Calu3 (cell line): Measurements from ENCODE around the gene CYB5D1. TPM values are rescaled to one million over a fixed set of nuclear protein-coding genes. Genes with fewer than 3 reads are reported as not detected.

ENCODE experiments used
- BruUV-seq: library from RNA; stranded (reverse); fragments of 400-500 nt; replicated peaks from 2 replicates; lab custom pipeline; 2021; lab: Mats Ljungman, UMichigan
- CTCF ChIA-PET: fragments of 300-600 bp; sonication (Branson Sonifier 250); formaldehyde crosslinking; loops from one replicate; lab custom pipeline; 2022; ENCODE audit warnings: antibody characterized with exemption; lab: Charles Lee
- DNase-seq: peaks from one replicate; pipeline ENCODE4 v3.0.0; 2022
- H3K27ac Mint-ChIP-seq: one replicate; pipeline ENCODE4 v1.8.0; 2022; ENCODE audit warnings: mixed read lengths; ENCODE audit not compliant: unreplicated experiment
- H3K27me3 Mint-ChIP-seq: one replicate; pipeline ENCODE4 v1.8.0; 2022; ENCODE audit warnings: mixed read lengths; ENCODE audit not compliant: unreplicated experiment
- H3K36me3 Mint-ChIP-seq: one replicate; pipeline ENCODE4 v1.8.0; 2022; ENCODE audit warnings: mild to moderate bottlenecking, moderate library complexity, mixed read lengths; ENCODE audit not compliant: insufficient read depth, unreplicated experiment
- H3K4me1 Mint-ChIP-seq: one replicate; pipeline ENCODE4 v1.8.0; 2022; ENCODE audit warnings: mild to moderate bottlenecking, low read depth, mixed read lengths; ENCODE audit not compliant: unreplicated experiment
- H3K4me3 Mint-ChIP-seq: one replicate; pipeline ENCODE4 v1.8.0; 2022; ENCODE audit warnings: mild to moderate bottlenecking, low read depth, moderate library complexity, mixed read lengths; ENCODE audit not compliant: unreplicated experiment
- H3K9me3 Mint-ChIP-seq: one replicate; pipeline ENCODE4 v1.8.0; 2022; ENCODE audit warnings: low read depth, mixed read lengths; ENCODE audit not compliant: unreplicated experiment
- intact Hi-C: fragments of 100-400 bp; cut with micrococcal nuclease; formaldehyde crosslinking; loops from one replicate; pipeline ENCODE4 v1.10.0; 2022; ENCODE audit not compliant: unreplicated experiment
- total RNA-seq: library from RNA; stranded (reverse); gene quantifications from 2 replicates; pipeline ENCODE4 v1.2.3, GENCODE V29; 2022
- TF ChIP-seq, protein P1 (sequence below): fragments of 200-600 bp; IDR thresholded peaks from one replicate; pipeline ENCODE4 v1.8.0; 2022; ENCODE audit warnings: antibody characterized with exemption; ENCODE audit not compliant: unreplicated experiment

The CYB5D1 gene
- total RNA-seq, 1 experiment from 2014 or later, result 8.0 TPM

GRCh38 chr17:7910281-7910680 is 52.5 kb downstream of the CYB5D1 start:
- CTCF ChIA-PET, result interaction anchor here (0.6 kb wide), 1 partner anchor 76 kb away, joined by 3 read pairs; the partner anchor contains the start of gene KDM6B

GRCh38 chr17:7910711-7911110 is 52.9 kb downstream of the CYB5D1 start:
- no peaks in the 10 kb centered on the region for H3K9me3 Mint-ChIP-seq
- intact Hi-C loops, result loop anchor here (10.0 kb wide), 1 partner anchor 134 kb away; no protein-coding TSS in a partner anchor
- CTCF ChIA-PET, result interaction anchor here (0.6 kb wide), 1 partner anchor 76 kb away, joined by 3 read pairs; the partner anchor contains the start of gene KDM6B

More at GRCh38 chr17:7910281-7910680, 52.5 kb downstream of the CYB5D1 start:
- BruUV-seq, result no TSS peak
- no peaks in the 10 kb centered on the region for H3K4me1 Mint-ChIP-seq
- H3K27ac Mint-ChIP-seq, result no peak overlapping the region
- no peak overlapping the region for H3K4me3 Mint-ChIP-seq
- H3K27me3 Mint-ChIP-seq, result no peaks in the 10 kb centered on the region
- H3K9me3 Mint-ChIP-seq, result no peaks in the 10 kb centered on the region
- no peak for DNase-seq
- peaks cover 14% of the 10 kb centered on the region for H3K36me3 Mint-ChIP-seq
- intact Hi-C loops, result loop anchor here (10.0 kb wide), 1 partner anchor 135 kb away; no protein-coding TSS in a partner anchor
- TF ChIP-seq, protein P1, sequence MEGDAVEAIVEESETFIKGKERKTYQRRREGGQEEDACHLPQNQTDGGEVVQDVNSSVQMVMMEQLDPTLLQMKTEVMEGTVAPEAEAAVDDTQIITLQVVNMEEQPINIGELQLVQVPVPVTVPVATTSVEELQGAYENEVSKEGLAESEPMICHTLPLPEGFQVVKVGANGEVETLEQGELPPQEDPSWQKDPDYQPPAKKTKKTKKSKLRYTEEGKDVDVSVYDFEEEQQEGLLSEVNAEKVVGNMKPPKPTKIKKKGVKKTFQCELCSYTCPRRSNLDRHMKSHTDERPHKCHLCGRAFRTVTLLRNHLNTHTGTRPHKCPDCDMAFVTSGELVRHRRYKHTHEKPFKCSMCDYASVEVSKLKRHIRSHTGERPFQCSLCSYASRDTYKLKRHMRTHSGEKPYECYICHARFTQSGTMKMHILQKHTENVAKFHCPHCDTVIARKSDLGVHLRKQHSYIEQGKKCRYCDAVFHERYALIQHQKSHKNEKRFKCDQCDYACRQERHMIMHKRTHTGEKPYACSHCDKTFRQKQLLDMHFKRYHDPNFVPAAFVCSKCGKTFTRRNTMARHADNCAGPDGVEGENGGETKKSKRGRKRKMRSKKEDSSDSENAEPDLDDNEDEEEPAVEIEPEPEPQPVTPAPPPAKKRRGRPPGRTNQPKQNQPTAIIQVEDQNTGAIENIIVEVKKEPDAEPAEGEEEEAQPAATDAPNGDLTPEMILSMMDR, result no peak

GRCh38 chr17:7911116-7911515 is 53.3 kb downstream of the CYB5D1 start:
- H3K4me3 Mint-ChIP-seq, result no peak overlapping the region
- no peaks in the 10 kb centered on the region for H3K27me3 Mint-ChIP-seq
- DNase-seq, result no peak
- no peak overlapping the region for H3K27ac Mint-ChIP-seq
- intact Hi-C loops, result loop anchor here (10.0 kb wide), 1 partner anchor 134 kb away; no protein-coding TSS in a partner anchor
- no TSS peak for BruUV-seq
- CTCF ChIA-PET, result no interaction called here
- H3K36me3 Mint-ChIP-seq, result peaks cover 22% of the 10 kb centered on the region
- H3K9me3 Mint-ChIP-seq, result no peaks in the 10 kb centered on the region
- no peaks in the 10 kb centered on the region for H3K4me1 Mint-ChIP-seq
- TF ChIP-seq, protein P1, result no peak

More at GRCh38 chr17:7910711-7911110, 52.9 kb downstream of the CYB5D1 start:
- TF ChIP-seq, protein P1, result no peak
- no TSS peak for BruUV-seq
- DNase-seq, result no peak
- H3K27me3 Mint-ChIP-seq, result no peaks in the 10 kb centered on the region
- H3K36me3 Mint-ChIP-seq, result peaks cover 18% of the 10 kb centered on the region
- H3K4me1 Mint-ChIP-seq, result no peaks in the 10 kb centered on the region
- no peak overlapping the region for H3K4me3 Mint-ChIP-seq
- no peak overlapping the region for H3K27ac Mint-ChIP-seq

Other genes with a start within 250 kb of the CYB5D1 start
- 30.3 and 30.9 TPM in 2 replicates for gene FXR2, start 243.1 kb upstream of the CYB5D1 start, total RNA-seq
- gene SAT2, start 230.2 kb upstream of the CYB5D1 start, total RNA-seq, result 15.9 and 16.6 TPM in 2 replicates
- 0.39 TPM in 1 of 2 replicates, not detected in the other for gene SHBG, start 227.9 kb upstream of the CYB5D1 start, total RNA-seq
- gene ATP1B2, start 207.1 kb upstream of the CYB5D1 start, total RNA-seq, result not detected in 2 replicates
- 98.3 and 119 TPM in 2 replicates for gene TP53, start 170.5 kb upstream of the CYB5D1 start, total RNA-seq
- 10.1 and 12.9 TPM in 2 replicates for gene WRAP53, start 169.5 kb upstream of the CYB5D1 start, total RNA-seq
- gene EFNB3, start 152.8 kb upstream of the CYB5D1 start, total RNA-seq, result 0.38 and 0.88 TPM in 2 replicates
- gene DNAH2, start 140.3 kb upstream of the CYB5D1 start, total RNA-seq, result 0.26 and 0.51 TPM in 2 replicates
- gene KDM6B, start 23.8 kb upstream of the CYB5D1 start, total RNA-seq, result 29.0 and 37.3 TPM in 2 replicates
- 2.9 and 3.6 TPM in 2 replicates for gene TMEM88, start 2.9 kb upstream of the CYB5D1 start, total RNA-seq
- 36.3 and 36.6 TPM in 2 replicates for gene NAA38, start 444 bp upstream of the CYB5D1 start, total RNA-seq
- 108 and 116 TPM in 2 replicates for gene CHD3, start 30.8 kb downstream of the CYB5D1 start, total RNA-seq
- 1.4 and 2.0 TPM in 2 replicates for gene RNF227, start 58.3 kb downstream of the CYB5D1 start, total RNA-seq
- 4.8 and 5.9 TPM in 2 replicates for gene KCNAB3, start 71.9 kb downstream of the CYB5D1 start, total RNA-seq
- gene TRAPPC1, start 73.9 kb downstream of the CYB5D1 start, total RNA-seq, result 87.8 and 106 TPM in 2 replicates
- 21.8 and 28.2 TPM in 2 replicates for gene CNTROB, start 74.2 kb downstream of the CYB5D1 start, total RNA-seq
- not detected in 2 replicates for gene GUCY2D, start 144.6 kb downstream of the CYB5D1 start, total RNA-seq
- not detected in 2 replicates for gene ALOX15B, start 181.1 kb downstream of the CYB5D1 start, total RNA-seq
- gene ALOX12B, start 229.7 kb downstream of the CYB5D1 start, total RNA-seq, result not detected in 2 replicates